SK-N-SH (cell line): ENCODE results near the gene MYMK. TPM values are rescaled to one million over a fixed set of nuclear protein-coding genes. Genes with fewer than 3 reads are reported as not detected.

Source experiments
- CTCF ChIA-PET: fragments of 300-600, 350-600 bp; formaldehyde crosslinking; extraction: SDS; loops from one replicate; lab custom pipeline; 2021; lab: Yijun Ruan, JAX
- POLR2A ChIA-PET: fragments of 350-600 bp; sonication (Branson Sonifier 250); formaldehyde crosslinking; extraction: SDS; loops from one replicate; lab custom pipeline; 2020; ENCODE audit warnings: antibody characterized with exemption, inconsistent platforms; lab: Yijun Ruan, JAX
- DNase-seq: peaks from one replicate; pipeline ENCODE4 v3.0.0; 2012
- H2AFZ ChIP-seq: fragments of 200-600 bp; sonication (generic); 2 replicates; pipeline ENCODE4 v1.8.1; 2016; ENCODE audit warnings: antibody characterized with exemption, mild to moderate bottlenecking, low read depth
- H3F3A ChIP-seq: fragments of 200-600 bp; sonication (generic); replicated peaks from 2 replicates; pipeline ENCODE3; 2016; ENCODE audit warnings: antibody characterized with exemption, mild to moderate bottlenecking; ENCODE audit not compliant: insufficient read depth
- H3K27ac ChIP-seq, 2 experiments: fragments of 200-500 bp in 1 of 2; fragments of 200-600 bp in 1 of 2; sonication (Bioruptor generic) in 1 of 2; sonication (generic), shearing (Covaris generic) in 1 of 2; 2 replicates each; pipeline versions ENCODE4 v1.5.1 to v1.6.1; 2014 to 2016; ENCODE audit warnings: low read depth in 2 of 2, inconsistent platforms in 1 of 2, low read length in 1 of 2, mild to moderate bottlenecking in 1 of 2, mixed read lengths in 1 of 2
- H3K27me3 ChIP-seq: fragments of 200-600 bp; sonication (generic), shearing (Covaris generic); 2 replicates; pipeline ENCODE4 v1.6.1; 2016; ENCODE audit warnings: mixed run types; ENCODE audit not compliant: insufficient read depth
- H3K36me3 ChIP-seq, 2 experiments: fragments of 200-500 bp in 1 of 2; fragments of 200-600 bp in 1 of 2; sonication (Bioruptor generic) in 1 of 2; sonication (generic) in 1 of 2; replicated peaks in 1 of 2; 2 replicates each; pipeline versions ENCODE3 to v1.5.1; 2014 to 2016; ENCODE audit warnings: low read length in 1 of 2, mild to moderate bottlenecking in 1 of 2; ENCODE audit not compliant: insufficient read depth in 2 of 2, control insufficient read depth in 1 of 2
- H3K4me1 ChIP-seq, 2 experiments: fragments of 200-500 bp in 1 of 2; fragments of 200-600 bp in 1 of 2; sonication (Bioruptor generic) in 1 of 2; sonication (generic), shearing (Covaris generic) in 1 of 2; 2 replicates each; pipeline versions ENCODE4 v1.5.1 to v1.6.1; 2014 to 2016; ENCODE audit warnings: low read depth in 1 of 2, low read length in 1 of 2, mixed run types in 1 of 2; ENCODE audit not compliant: insufficient read depth in 2 of 2, control insufficient read depth in 1 of 2
- H3K4me2 ChIP-seq: fragments of 200-600 bp; sonication (generic), shearing (Covaris generic); 2 replicates; pipeline ENCODE4 v1.6.1; 2017; ENCODE audit warnings: mixed run types
- H3K4me3 ChIP-seq, 2 experiments: fragments of 200-500 bp in 1 of 2; fragments of 200-600 bp in 1 of 2; sonication (Bioruptor generic) in 1 of 2; sonication (generic), shearing (Covaris generic) in 1 of 2; 2 replicates each; pipeline versions ENCODE4 v1.5.1 to v1.8.1; 2014 to 2016; ENCODE audit warnings: low read depth in 2 of 2, inconsistent platforms in 1 of 2, low read length in 1 of 2, mild to moderate bottlenecking in 1 of 2, mixed read lengths in 1 of 2, moderate library complexity in 1 of 2
- H3K79me2 ChIP-seq: fragments of 200-600 bp; sonication (generic); 2 replicates; pipeline ENCODE4 v1.8.1; 2017; ENCODE audit warnings: mild to moderate bottlenecking; ENCODE audit not compliant: insufficient read depth
- H3K9ac ChIP-seq: fragments of 200-600 bp; sonication (generic); 2 replicates; pipeline ENCODE4 v1.6.1; 2017; ENCODE audit warnings: mixed run types
- H3K9me2 ChIP-seq: fragments of 200-600 bp; sonication (generic); 2 replicates; pipeline ENCODE4 v1.6.1; 2017; ENCODE audit warnings: mixed run types
- H3K9me3 ChIP-seq: fragments of 200-600 bp; sonication (generic); 2 replicates; pipeline ENCODE4 v1.6.1; 2017; ENCODE audit warnings: mixed run types, mild to moderate bottlenecking, moderate library complexity
- H4K20me1 ChIP-seq: fragments of 200-600 bp; sonication (generic); 2 replicates; pipeline ENCODE4 v1.6.1; 2017; ENCODE audit warnings: mild to moderate bottlenecking, mixed run types; ENCODE audit not compliant: insufficient read depth
- CHD2 ChIP-seq: fragments of 150-350 bp; IDR thresholded peaks from 2 replicates; pipeline ENCODE4 v1.6.1; 2018; ENCODE audit warnings: low read length; ENCODE audit not compliant: partially characterized antibody
- ELF1 ChIP-seq: IDR thresholded peaks from 2 replicates; pipeline ENCODE4 v1.4.0; 2012
- EP300 ChIP-seq, 2 experiments: IDR thresholded peaks; 2 replicates each; pipeline versions ENCODE4 v1.4.0 to v1.6.1; 2012; ENCODE audit warnings: borderline replicate concordance in 1 of 2, low read depth in 1 of 2, low read length in 1 of 2
- EZH2phosphoT487 ChIP-seq: fragments of 200-600 bp; sonication (generic); IDR thresholded peaks from 2 replicates; pipeline ENCODE4 v1.6.1; 2017; ENCODE audit warnings: low read depth, mixed run types, mild to moderate bottlenecking, antibody characterized with exemption, moderate library complexity, borderline replicate concordance
- FOXJ3 ChIP-seq: sonication (generic); formaldehyde crosslinking; IDR thresholded peaks from 2 replicates; pipeline ENCODE4 v1.5.1; 2020; ENCODE audit warnings: mild to moderate bottlenecking, missing genetic modification reagents
- GATA2 ChIP-seq: sonication (generic); formaldehyde crosslinking; IDR thresholded peaks from 2 replicates; pipeline ENCODE4 v1.5.0; 2020; ENCODE audit warnings: mild to moderate bottlenecking, missing genetic modification reagents
- JUND ChIP-seq: IDR thresholded peaks from 2 replicates; pipeline ENCODE4 v1.4.0; 2012
- MXI1 ChIP-seq: IDR thresholded peaks from 2 replicates; pipeline ENCODE4 v1.6.1; 2012; ENCODE audit warnings: mild to moderate bottlenecking, low read depth, low read length, improper control_type of control experiment
- NFIC ChIP-seq: IDR thresholded peaks from 2 replicates; pipeline ENCODE4 v1.4.0; 2012; ENCODE audit warnings: borderline replicate concordance
- NRF1 ChIP-seq: IDR thresholded peaks from 2 replicates; pipeline ENCODE4 v1.6.1; 2012; ENCODE audit warnings: low read depth, mild to moderate bottlenecking, low read length
- RAD21 ChIP-seq: IDR thresholded peaks from 2 replicates; pipeline ENCODE4 v1.6.1; 2012; ENCODE audit warnings: mild to moderate bottlenecking, low read length
- RCOR1 ChIP-seq: fragments of 150-350 bp; IDR thresholded peaks from 2 replicates; pipeline ENCODE4 v1.6.1; 2017; ENCODE audit warnings: antibody characterized with exemption, low read length
- REST ChIP-seq: IDR thresholded peaks from 2 replicates; pipeline ENCODE4 v1.6.1; 2012; ENCODE audit warnings: mild to moderate bottlenecking, low read depth, low read length, moderate library complexity
- TCF12 ChIP-seq: IDR thresholded peaks from 2 replicates; pipeline ENCODE4 v1.4.0; 2012
- WGBS: methylation state at CpG from one replicate; pipeline ENCODE4 v1.1.6; 2017; ENCODE audit warnings: low lambda C conversion rate; 5-methylcytosine and 5-hydroxymethylcytosine counted together
- polyA plus RNA-seq, 3 experiments: library from polyadenylated mRNA; depleted of rRNA; stranded (reverse); fragments of >200 nt; gene quantifications; 2 replicates each; pipeline ENCODE4 v1.2.3, GENCODE V29; 2012

The MYMK gene
- polyA plus RNA-seq, 1 of the 3 experiments (the other 2 are of a cell fraction) = not detected

GRCh38 chr9:133535306-133535877, 10.6 kb upstream of the MYMK start (continued):
- no peak for TF ChIP-seq RAD21

- WGBS = 11% methylated on average over 12 of the region's 70 CpGs
- Histone ChIP-seq H3K27me3 (no peaks in the 10 kb centered on the region), H2AFZ (no peak within 1 kb of the TSS), H4K20me1 (no peaks in the 10 kb centered on the region), H3K4me3 (peak within 1 kb of the TSS in 1 of 2 experiments; percentile 49; a peak in 2 of 4 replicates), H3K9me3 (no peaks in the 10 kb centered on the region), H3K4me1 (peaks cover 0 to 78% of the 10 kb centered on the region in 2 experiments; a peak in 3 of 4 replicates), H3K36me3 (no peaks in the 10 kb centered on the region), H3K79me2 (no peaks in the 10 kb centered on the region), H3K4me2 (peak within 1 kb of the TSS; percentile 44; the same call in 1 of the 2 replicates), H3K9ac (no peak within 1 kb of the TSS), H3F3A (no peaks in the 10 kb centered on the region), H3K9me2 (no peaks in the 10 kb centered on the region), H3K27ac (peak within 1 kb of the TSS in 1 of 2 experiments; percentile 100; a peak in 3 of 4 replicates)
- ChIA-PET POLR2A (interaction anchor here (0.5 to 10.7 kb wide), 31 partner anchors 9 to 204 kb away, joined by 3 to 150 read pairs (median 6); partner anchors contain the start of genes DBH, FAM163B and SARDH), CTCF (interaction anchor here (0.7 to 5.8 kb wide), 38 partner anchors 10 to 208 kb away, joined by 3 to 51 read pairs (median 4); partner anchors contain the start of genes DBH and MYMK)
- peak; percentile 90 for DNase-seq
- TF ChIP-seq EP300 (IDR thresholded peaks at IDR 0.05; ENCODE audit: borderline replicate concordance in 1 of 2, low read depth in 1 of 2, low read length in 1 of 2) (peak in 1 of 2 experiments; percentile 84; a peak in 2 of 4 replicates), TCF12 (peak; percentile 32; the same call in 1 of the 2 replicates), CHD2 (peak; percentile 58), ELF1 (no peak), EZH2phosphoT487 (no peak), JUND (no peak), RAD21 (peak; percentile 11; the same call in 1 of the 2 replicates), RCOR1 (peak; percentile 75), NFIC (peak; percentile 57), MXI1 (peak; percentile 51)
Measured at GRCh38 chr9:133534346-133535291, 9.9 kb upstream of the MYMK start, which contains the start of gene ADAMTSL2. Gene ADAMTSL2 (plus strand): TSS chr9:133534704. CDS start chr9:133536713, 2,009 bp downstream.

- H3K9me3 ChIP-seq = no peaks in the 10 kb centered on the region
- no peak for TF ChIP-seq ELF1
- TF ChIP-seq TCF12 = peak; percentile 36; the same call in 1 of the 2 replicates
- TF ChIP-seq CHD2 = peak; percentile 49
- peak; percentile 12; the same call in 1 of the 2 replicates for TF ChIP-seq RAD21
- TF ChIP-seq NFIC = no peak
- no peak for TF ChIP-seq REST
- no peak for TF ChIP-seq GATA2 (CRISPR knock-in tag)
- no peak for TF ChIP-seq NRF1
- TF ChIP-seq FOXJ3 (CRISPR knock-in tag) = peak; percentile 53; the same call in 1 of the 2 replicates
- 56% methylated on average over 3 of the region's 9 CpGs for WGBS
- H2AFZ ChIP-seq = no peak overlapping the region
- peak overlapping the region in 1 of 2 experiments; percentile 49; a peak in 2 of 4 replicates for H3K4me3 ChIP-seq
- DNase-seq = peak; percentile 87
- no peaks in the 10 kb centered on the region for H3K36me3 ChIP-seq
- H3F3A ChIP-seq = no peaks in the 10 kb centered on the region
- H3K9me2 ChIP-seq = no peaks in the 10 kb centered on the region
- no peaks in the 10 kb centered on the region for H3K27me3 ChIP-seq
- peak overlapping the region in 1 of 2 experiments; percentile 100; a peak in 3 of 4 replicates for H3K27ac ChIP-seq
- no peak overlapping the region for H3K9ac ChIP-seq
- no peaks in the 10 kb centered on the region for H3K79me2 ChIP-seq
- POLR2A ChIA-PET = interaction anchor here (0.6 to 10.7 kb wide), 31 partner anchors 10 to 204 kb away, joined by 3 to 150 read pairs (median 6); partner anchors contain the start of genes DBH, FAM163B and SARDH
- CTCF ChIA-PET = interaction anchor here (0.7 to 5.8 kb wide), 43 partner anchors 9 to 209 kb away, joined by 3 to 51 read pairs (median 4); partner anchors contain the start of genes DBH, FAM163B and MYMK
- H4K20me1 ChIP-seq = no peaks in the 10 kb centered on the region
- H3K4me1 ChIP-seq = peaks cover 0 to 84% of the 10 kb centered on the region in 2 experiments; a peak in 3 of 4 replicates
- H3K4me2 ChIP-seq = peak overlapping the region; percentile 44; the same call in 1 of the 2 replicates
Measured at GRCh38 chr9:133533857-133534256, 9.1 kb upstream of the MYMK start.
